NCI-H1436 treated with DMSO at 0.1 percent for 48 hours (cell line): ENCODE results near the gene PGBD2.
"Not testable (repeated sequence)": the region's sequence is repeated elsewhere in the genome, so short reads cannot be mapped to it uniquely, and the experiment has no call there.

Experiments
- DNase-seq: peaks from one replicate; lab custom pipeline; 2025; lab: John Stamatoyannopoulos, UW

PGBD2 gene

GRCh38 chr1:248925859-248926258, 19.8 kb downstream of the PGBD2 start:
- not testable (repeated sequence) for DNase-seq

GRCh38 chr1:248926401-248927182, 20.6 kb downstream of the PGBD2 start:
- no peak for DNase-seq

GRCh38 chr1:248927283-248927682, 21.2 kb downstream of the PGBD2 start:
- DNase-seq: not testable (repeated sequence)

- DNase-seq: not testable (repeated sequence)
These were observed 22.1 kb downstream of the PGBD2 start for GRCh38 chr1:248928122-248928521.

- DNase-seq: not testable (repeated sequence)
These were observed 24.0 kb downstream of the PGBD2 start for GRCh38 chr1:248930037-248930436.

- not testable (repeated sequence) for DNase-seq
These were observed 32.3 kb downstream of the PGBD2 start for GRCh38 chr1:248938173-248938809.

- DNase-seq: not testable (repeated sequence)
These were observed 38.3 kb downstream of the PGBD2 start for GRCh38 chr1:248944134-248944999.

- DNase-seq: not testable (repeated sequence)
These were observed 39.0 kb downstream of the PGBD2 start for GRCh38 chr1:248945000-248945423.

GRCh38 chr1:248945453-248945852, 39.4 kb downstream of the PGBD2 start:
- not testable (repeated sequence) for DNase-seq

GRCh38 chr1:248945856-248946416, 39.9 kb downstream of the PGBD2 start:
- DNase-seq: not testable (repeated sequence)
